HCT116 (cell line): ENCODE measurements around the gene PPP3R1. TPM values are rescaled to one million over a fixed set of nuclear protein-coding genes. Genes with fewer than 3 reads are reported as not detected.

Experiments used
- ATAC-seq: fragments of 200-7000 bp; cut with Tn5 transposase; 2 replicates; pipeline ENCODE4 v1.9.1; 2020; ENCODE audit warnings: mild to moderate bottlenecking, moderate library complexity
- BruUV-seq: library from RNA; stranded (reverse); fragments of 400-500 nt; replicated peaks from 2 replicates; lab custom pipeline; 2021; lab: Mats Ljungman, UMichigan
- CTCF ChIA-PET: fragments of 300-600 bp; sonication (Branson Sonifier 250); formaldehyde crosslinking; loops from one replicate; lab custom pipeline; 2021; ENCODE audit warnings: antibody characterized with exemption; lab: Charles Lee
- POLR2A ChIA-PET: fragments of 300-600, 350-600 bp; sonication (Branson Sonifier 250); formaldehyde crosslinking; loops from one replicate; lab custom pipeline; 2021; ENCODE audit warnings: antibody characterized with exemption; lab: Charles Lee
- RAD21 ChIA-PET, 2 experiments: fragments of 300-600 bp; sonication (Branson Sonifier 250); formaldehyde crosslinking; loops; one replicate each; lab custom pipeline; 2023; ENCODE audit warnings: low total read pairs in 2 of 2; ENCODE audit not compliant: uncharacterized antibody in 2 of 2, unreplicated experiment in 2 of 2, low non-redundant PET in 1 of 2; lab: Charles Lee
- DNase-seq: peaks from one replicate; pipeline ENCODE4 v3.0.0-alpha.2; 2010; ENCODE audit warnings: low read depth, low spot score
- H2AFZ ChIP-seq: fragments of 200-600 bp; shearing (Covaris generic), sonication (generic); 2 replicates; pipeline ENCODE4 v1.6.1; 2017; ENCODE audit warnings: low read depth, mixed run types, mixed read lengths, antibody characterized with exemption, low read length; ENCODE audit not compliant: poor library complexity, severe bottlenecking
- H3K27ac ChIP-seq: 2 replicates; pipeline ENCODE4 v1.5.1; 2012; ENCODE audit warnings: low read depth, low read length
- H3K27me3 ChIP-seq: fragments of 200-600 bp; sonication (generic); 2 replicates; pipeline ENCODE4 v1.6.1; 2016; ENCODE audit warnings: mixed run types, low read length, mixed read lengths; ENCODE audit not compliant: insufficient read depth
- H3K36me3 ChIP-seq, 2 experiments: fragments of 200-500 bp in 1 of 2; fragments of 200-600 bp in 1 of 2; sonication (Bioruptor generic) in 1 of 2; sonication (generic) in 1 of 2; 2 replicates each; pipeline versions ENCODE4 v1.5.1 to v1.6.1; 2014 to 2016; ENCODE audit warnings: low read length in 2 of 2, inconsistent platforms in 1 of 2, mixed read lengths in 1 of 2, mixed run types in 1 of 2; ENCODE audit not compliant: insufficient read depth in 2 of 2, control insufficient read depth in 1 of 2
- H3K4me1 ChIP-seq, 2 experiments: fragments of 200-600 bp in 1 of 2; sonication (generic) in 1 of 2; 2 replicates each; pipeline versions ENCODE4 v1.5.1 to v1.6.1; 2012 to 2017; ENCODE audit warnings: low read length in 2 of 2, inconsistent platforms in 1 of 2, mild to moderate bottlenecking in 1 of 2, mixed read lengths in 1 of 2, mixed run types in 1 of 2, moderate library complexity in 1 of 2; ENCODE audit not compliant: insufficient read depth in 2 of 2, control insufficient read depth in 1 of 2
- H3K4me2 ChIP-seq: fragments of 200-600 bp; sonication (generic); 2 replicates; pipeline ENCODE4 v1.6.1; 2017; ENCODE audit warnings: mixed run types, low read length, mixed read lengths
- H3K4me3 ChIP-seq, 2 experiments: fragments of 200-600 bp in 1 of 2; sonication (generic) in 1 of 2; replicated peaks in 1 of 2; 2 replicates each; pipeline ENCODE4 v1.5.1; 2011 to 2016; ENCODE audit warnings: low read length in 2 of 2, control low read depth in 1 of 2, low read depth in 1 of 2, mild to moderate bottlenecking in 1 of 2, mixed read lengths in 1 of 2, mixed run types in 1 of 2
- H3K79me2 ChIP-seq: fragments of 200-600 bp; sonication (generic); 2 replicates; pipeline ENCODE4 v1.6.1; 2017; ENCODE audit warnings: mild to moderate bottlenecking, mixed run types, low read length, moderate library complexity, mixed read lengths; ENCODE audit not compliant: insufficient read depth
- H3K9ac ChIP-seq: fragments of 200-600 bp; sonication (generic); 2 replicates; pipeline ENCODE4 v1.6.1; 2016; ENCODE audit warnings: low read length, mixed read lengths
- H3K9me2 ChIP-seq: fragments of 200-600 bp; sonication (generic), shearing (Covaris generic); 2 replicates; pipeline ENCODE4 v1.6.1; 2017; ENCODE audit warnings: mixed run types, mild to moderate bottlenecking, moderate library complexity; ENCODE audit not compliant: insufficient read depth
- H3K9me3 ChIP-seq, 2 experiments: fragments of 200-500 bp in 1 of 2; fragments of 200-600 bp in 1 of 2; sonication (Bioruptor generic) in 1 of 2; sonication (generic) in 1 of 2; 2 replicates each; pipeline ENCODE4 v1.6.1; 2014 to 2017; ENCODE audit warnings: low read length in 2 of 2, mixed read lengths in 2 of 2, inconsistent platforms in 1 of 2, low read depth in 1 of 2, mild to moderate bottlenecking in 1 of 2, mixed run types in 1 of 2, moderate library complexity in 1 of 2; ENCODE audit not compliant: control insufficient read depth in 1 of 2, insufficient read depth in 1 of 2
- H4K20me1 ChIP-seq: fragments of 200-600 bp; sonication (generic), shearing (Covaris generic); 2 replicates; pipeline ENCODE4 v1.6.1; 2017; ENCODE audit warnings: mixed run types, mild to moderate bottlenecking, moderate library complexity; ENCODE audit not compliant: insufficient read depth
- EGR1 ChIP-seq: IDR thresholded peaks from 2 replicates; pipeline ENCODE4 v1.6.1; 2012; ENCODE audit warnings: low read depth
- POLR2A ChIP-seq: IDR thresholded peaks from 2 replicates; pipeline ENCODE4 v1.7.0; 2011; ENCODE audit warnings: borderline replicate concordance; ENCODE audit not compliant: insufficient read depth, insufficient read length; ENCODE audit errors: extremely low read depth
- POLR2AphosphoS5 ChIP-seq: IDR thresholded peaks from 2 replicates; pipeline ENCODE4 v1.6.1; 2011; ENCODE audit warnings: mild to moderate bottlenecking, low read depth, low read length, moderate library complexity
- REST ChIP-seq: IDR thresholded peaks from 2 replicates; pipeline ENCODE4 v1.6.1; 2012; ENCODE audit warnings: low read depth
- SP1 ChIP-seq: IDR thresholded peaks from 2 replicates; pipeline ENCODE4 v1.6.1; 2012; ENCODE audit warnings: low read depth
- TCF7L2 ChIP-seq: IDR thresholded peaks from 2 replicates; pipeline ENCODE4 v1.7.0; 2011; ENCODE audit warnings: borderline replicate concordance, inconsistent platforms; ENCODE audit not compliant: insufficient read depth, insufficient read length; ENCODE audit errors: extremely low read depth
- intact Hi-C: fragments of 100-400 bp; cut with micrococcal nuclease; formaldehyde crosslinking; loops from 2 replicates; pipeline ENCODE4 v1.10.0; 2022
- total RNA-seq: library from RNA; stranded (reverse); gene quantifications from one replicate; pipeline ENCODE4 v1.2.1, GENCODE V29; 2021; ENCODE audit not compliant: unreplicated experiment

The PPP3R1 gene
- total RNA-seq, 1 experiment from 2014 or later, result 69.9 TPM

DNA sequence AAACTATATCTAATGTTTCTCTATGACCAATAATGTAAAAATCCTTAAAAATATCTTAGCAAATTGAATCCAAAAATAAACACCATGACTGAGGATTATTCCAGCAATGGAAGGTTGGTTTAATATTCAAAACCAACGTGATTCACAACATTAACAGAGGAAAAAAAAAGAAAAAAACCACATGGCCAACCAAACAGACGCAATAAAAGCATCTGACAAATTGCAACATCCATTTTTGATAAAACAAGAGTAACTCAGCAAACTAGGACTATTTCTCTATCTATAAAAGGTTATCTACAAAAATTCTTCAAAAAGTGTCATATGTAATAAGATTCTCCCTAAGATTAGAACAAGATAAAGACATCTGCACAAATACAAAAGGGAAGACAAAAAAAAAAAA lies 28.9 kb downstream of the PPP3R1 start:
- H3K27me3 ChIP-seq, result no peaks in the 10 kb centered on the region
- BruUV-seq, result no TSS peak
- peaks cover 0 to 11% of the 10 kb centered on the region in 2 experiments; a peak in 1 of 4 replicates for H3K4me1 ChIP-seq
- no peak overlapping the region for H3K4me3 ChIP-seq
- H3K27ac ChIP-seq, result no peak overlapping the region
- ChIA-PET POLR2A (no interaction called here), CTCF (no interaction called here), RAD21 (no interaction called here)
- intact Hi-C loops, result no loop called here
- H4K20me1 ChIP-seq, result peaks cover 54% of the 10 kb centered on the region; the same call in 1 of the 2 replicates
- ATAC-seq (no peak), DNase-seq (no peak)
- no peak overlapping the region for H2AFZ ChIP-seq
- peaks cover 100% of the 10 kb centered on the region for H3K79me2 ChIP-seq
- no peak overlapping the region for H3K9ac ChIP-seq
- no peak overlapping the region for H3K4me2 ChIP-seq
- no peaks in the 10 kb centered on the region for H3K9me2 ChIP-seq
- no peaks in the 10 kb centered on the region for H3K36me3 ChIP-seq
- no peaks in the 10 kb centered on the region for H3K9me3 ChIP-seq
- no peak for TF ChIP-seq REST
- TF ChIP-seq EGR1, result no peak
- TF ChIP-seq SP1, result no peak
- TF ChIP-seq POLR2AphosphoS5, result no peak

- Histone ChIP-seq H3K27me3 (no peaks in the 10 kb centered on the region), H3K4me3 (no peak overlapping the region), H3K79me2 (peaks cover 100% of the 10 kb centered on the region), H3K9me3 (no peaks in the 10 kb centered on the region), H3K9me2 (no peaks in the 10 kb centered on the region), H2AFZ (no peak overlapping the region), H3K9ac (no peak overlapping the region), H3K4me2 (no peak overlapping the region), H4K20me1 (peaks cover 46% of the 10 kb centered on the region; the same call in 1 of the 2 replicates), H3K27ac (no peak overlapping the region), H3K4me1 (peaks cover 0 to 11% of the 10 kb centered on the region in 2 experiments; a peak in 1 of 4 replicates), H3K36me3 (no peaks in the 10 kb centered on the region)
- no peak for TF ChIP-seq REST
- no peak for TF ChIP-seq POLR2A
- no peak for TF ChIP-seq TCF7L2
- no peak for DNase-seq
- no peak for ATAC-seq
- RAD21 ChIA-PET, result no interaction called here
- intact Hi-C loops, result no loop called here
- CTCF ChIA-PET, result no interaction called here
- no TSS peak for BruUV-seq
- POLR2A ChIA-PET, result no interaction called here
These were observed 30.0 kb downstream of the PPP3R1 start for GRCh38 chr2:68222287-68222686.
